Activated CD4-positive, alpha-beta T cell treated with anti-CD3 and anti-CD28 coated beads for 36 hours (primary cell): ENCODE data around the gene KLHL20. TPM values are rescaled to one million over a fixed set of nuclear protein-coding genes. Genes with fewer than 3 reads are reported as not detected.
A peak's percentile ranks its signal among the peaks of the same experiment; 100 is the strongest.
"Not testable (repeated sequence)": the region's sequence is repeated elsewhere in the genome, so short reads cannot be mapped to it uniquely, and the experiment has no call there.

Experiments
- ATAC-seq: fragments of 200-7000 bp; cut with Tn5 transposase; one replicate; pipeline ENCODE4 v1.10.0; 2021; ENCODE audit warnings: mild to moderate bottlenecking, moderate library complexity
- CTCF ChIA-PET: fragments of 350-600 bp; sonication (Branson Sonifier 250); formaldehyde crosslinking; loops from one replicate; lab custom pipeline; 2021; ENCODE audit warnings: antibody characterized with exemption; lab: Charles Lee
- POLR2A ChIA-PET: fragments of 350-600 bp; sonication (Branson Sonifier 250); formaldehyde crosslinking; loops from one replicate; lab custom pipeline; 2021; ENCODE audit warnings: antibody characterized with exemption, inconsistent platforms; lab: Charles Lee
- DNase-seq: peaks from one replicate; pipeline ENCODE4 v3.0.0-alpha.2; 2020
- H3K27ac Mint-ChIP-seq: one replicate; pipeline ENCODE4 v1.8.0; 2021; ENCODE audit warnings: mixed read lengths
- H3K27me3 Mint-ChIP-seq: one replicate; pipeline ENCODE4 v1.8.0; 2021; ENCODE audit warnings: mixed read lengths
- H3K36me3 Mint-ChIP-seq: one replicate; pipeline ENCODE4 v1.8.0; 2021; ENCODE audit warnings: low read depth, mixed read lengths
- H3K4me1 Mint-ChIP-seq: one replicate; pipeline ENCODE4 v1.8.0; 2021; ENCODE audit warnings: mixed read lengths
- H3K4me3 Mint-ChIP-seq: one replicate; pipeline ENCODE4 v1.8.0; 2021; ENCODE audit warnings: mild to moderate bottlenecking, moderate library complexity, mixed read lengths
- H3K9me3 Mint-ChIP-seq: one replicate; pipeline ENCODE4 v1.8.0; 2021; ENCODE audit warnings: low read depth, mixed read lengths
- intact Hi-C, 2 experiments: fragments of 100-400 bp; cut with DNase I in 1 of 2; cut with micrococcal nuclease in 1 of 2; formaldehyde crosslinking; loops; one replicate each; pipeline versions ENCODE4 v1.14.2 to v1.15.1; 2022 to 2024; cut with DNase I, micrococcal nuclease
- total RNA-seq, 2 experiments: library from RNA; stranded (reverse); gene quantifications; one replicate each; pipeline ENCODE4 v1.2.3, GENCODE V29; 2021

Gene KLHL20
- total RNA-seq, 2 experiments from 2014 or later: 11.1 to 14.1 TPM

GRCh38 chr1:173784997-173785396 lies 70.2 kb downstream of the KLHL20 start:
- no peaks in the 10 kb centered on the region for H3K9me3 Mint-ChIP-seq
- H3K4me1 Mint-ChIP-seq: no peaks in the 10 kb centered on the region
- ATAC-seq (no peak), DNase-seq (no peak)
- no peak overlapping the region for H3K4me3 Mint-ChIP-seq
- intact Hi-C loops: no loop called here
- POLR2A ChIA-PET: no interaction called here
- H3K27ac Mint-ChIP-seq: no peak overlapping the region
- H3K27me3 Mint-ChIP-seq: no peaks in the 10 kb centered on the region
- H3K36me3 Mint-ChIP-seq: peaks cover 7% of the 10 kb centered on the region
- CTCF ChIA-PET: interaction anchor here (0.5 to 1.7 kb wide), 2 partner anchors 9 to 360 kb away, joined by 3 to 4 read pairs; no protein-coding TSS in a partner anchor

DNA sequence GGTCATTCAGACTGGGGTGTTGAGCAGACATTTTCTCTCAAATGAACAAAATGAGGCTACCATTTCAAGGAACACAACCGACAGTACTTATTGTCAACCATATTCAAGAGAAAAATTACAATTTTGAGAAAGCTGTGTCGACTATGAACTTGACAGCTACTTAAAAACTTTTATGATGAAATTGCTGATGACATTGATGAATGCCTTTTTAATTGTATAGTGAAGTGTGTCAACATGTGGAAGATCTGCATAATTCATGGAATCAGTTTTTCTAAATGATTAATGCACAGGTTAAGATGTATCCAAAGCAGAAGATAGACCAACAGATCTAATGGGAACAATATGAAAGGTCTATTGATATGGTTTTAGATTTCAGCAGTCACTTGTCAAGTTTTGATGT lies 75.1 kb downstream of the KLHL20 start:
- DNase-seq (no peak), ATAC-seq (no peak)
- intact Hi-C loops: no loop called here
- H3K4me3 Mint-ChIP-seq: no peak overlapping the region
- H3K36me3 Mint-ChIP-seq: peaks cover 7% of the 10 kb centered on the region
- H3K9me3 Mint-ChIP-seq: no peaks in the 10 kb centered on the region
- ChIA-PET POLR2A (interaction anchor here (0.6 kb wide), 1 partner anchor 11 kb away, joined by 3 read pairs; no protein-coding TSS in a partner anchor), CTCF (interaction anchor here (1.0 to 1.3 kb wide), 2 partner anchors 10 to 24 kb away, joined by 3 read pairs; no protein-coding TSS in a partner anchor)
- no peaks in the 10 kb centered on the region for H3K27me3 Mint-ChIP-seq
- H3K27ac Mint-ChIP-seq: no peak overlapping the region
- H3K4me1 Mint-ChIP-seq: no peaks in the 10 kb centered on the region

DNA sequence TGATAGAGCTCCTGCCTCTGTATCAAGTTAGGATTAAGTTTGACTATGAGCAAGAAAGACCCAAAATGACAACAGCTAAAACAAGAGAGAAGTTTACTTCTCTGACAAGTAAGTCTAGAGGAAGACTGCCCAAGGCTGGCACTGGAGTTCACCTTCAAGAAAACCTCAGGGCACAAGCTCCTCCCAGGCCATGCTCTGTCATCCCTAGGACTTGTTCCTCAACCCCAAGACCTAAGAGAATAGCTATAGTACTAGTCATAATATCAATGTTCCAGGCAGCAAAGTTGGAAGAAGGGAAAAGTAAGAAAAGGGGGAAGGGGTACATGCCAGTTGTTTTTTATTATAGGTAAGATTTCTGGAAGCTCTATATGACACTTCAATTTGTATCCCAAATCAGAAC lies 83.3 kb downstream of the KLHL20 start:
- ChIA-PET CTCF (interaction anchor here (1.6 kb wide), 1 partner anchor 18 kb away, joined by 5 read pairs; no protein-coding TSS in a partner anchor), POLR2A (interaction anchor here (0.5 kb wide), 1 partner anchor 103 kb away, joined by 3 read pairs; no protein-coding TSS in a partner anchor)
- H3K27ac Mint-ChIP-seq: no peak overlapping the region
- H3K4me1 Mint-ChIP-seq: no peaks in the 10 kb centered on the region
- intact Hi-C loops: no loop called here
- no peaks in the 10 kb centered on the region for H3K9me3 Mint-ChIP-seq
- H3K4me3 Mint-ChIP-seq: no peak overlapping the region
- DNase-seq (no peak), ATAC-seq (no peak)
- no peaks in the 10 kb centered on the region for H3K27me3 Mint-ChIP-seq
- peaks cover 13% of the 10 kb centered on the region for H3K36me3 Mint-ChIP-seq

DNA sequence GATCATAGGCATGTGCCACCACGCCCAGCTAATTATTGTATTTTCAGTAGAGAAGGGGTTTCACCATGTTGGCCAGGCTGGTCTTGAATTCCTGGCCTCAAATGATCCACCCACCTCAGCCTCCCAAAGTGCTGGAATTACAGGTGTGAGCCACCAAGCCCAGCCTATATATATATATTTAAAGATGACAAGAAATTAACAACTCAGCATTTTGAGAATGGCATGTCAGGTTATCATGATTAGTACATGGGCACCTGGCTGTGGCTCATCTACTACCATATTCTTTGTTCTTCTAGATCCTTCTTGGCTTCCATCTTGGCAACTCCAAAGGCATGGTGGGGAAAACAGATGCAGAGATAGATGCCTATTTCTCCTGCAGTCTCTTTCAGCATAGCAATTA lies 85.2 kb downstream of the KLHL20 start:
- POLR2A ChIA-PET, H3K9me3 Mint-ChIP-seq, H3K4me3 Mint-ChIP-seq, H3K27me3 Mint-ChIP-seq, intact Hi-C loops, H3K27ac Mint-ChIP-seq, DNase-seq, H3K4me1 Mint-ChIP-seq, ATAC-seq: not testable (repeated sequence)
- H3K36me3 Mint-ChIP-seq: peaks cover 25% of the 10 kb centered on the region
- CTCF ChIA-PET: interaction anchor here (0.7 kb wide), 1 partner anchor 105 kb away, joined by 3 read pairs; no protein-coding TSS in a partner anchor

GRCh38 chr1:173802961-173803360 lies 88.2 kb downstream of the KLHL20 start:
- no peak overlapping the region for H3K27ac Mint-ChIP-seq
- H3K4me1 Mint-ChIP-seq: no peaks in the 10 kb centered on the region
- no peak for ATAC-seq
- ChIA-PET CTCF (interaction anchor here (0.6 kb wide), 1 partner anchor 1024 kb away, joined by 3 read pairs; no protein-coding TSS in a partner anchor), POLR2A (no interaction called here)
- intact Hi-C loops: no loop called here
- DNase-seq: no peak
- no peaks in the 10 kb centered on the region for H3K27me3 Mint-ChIP-seq
- H3K9me3 Mint-ChIP-seq: no peaks in the 10 kb centered on the region
- H3K36me3 Mint-ChIP-seq: peaks cover 31% of the 10 kb centered on the region
- H3K4me3 Mint-ChIP-seq: no peak overlapping the region

- peaks cover 54% of the 10 kb centered on the region for H3K36me3 Mint-ChIP-seq
- intact Hi-C loops, CTCF ChIA-PET, H3K27me3 Mint-ChIP-seq, POLR2A ChIA-PET, DNase-seq, ATAC-seq, H3K4me3 Mint-ChIP-seq, H3K9me3 Mint-ChIP-seq, H3K27ac Mint-ChIP-seq: not testable (repeated sequence)
- peaks cover 18% of the 10 kb centered on the region for H3K4me1 Mint-ChIP-seq
These were observed 98.9 kb downstream of the KLHL20 start for GRCh38 chr1:173813654-173814053.

GRCh38 chr1:173818459-173818858 lies 103.7 kb downstream of the KLHL20 start:
- ATAC-seq: no peak
- CTCF ChIA-PET: interaction anchor here (1.4 kb wide), 1 partner anchor 36 kb away, joined by 3 read pairs; no protein-coding TSS in a partner anchor
- H3K4me1 Mint-ChIP-seq: peaks cover 39% of the 10 kb centered on the region
- H3K27ac Mint-ChIP-seq: no peak overlapping the region
- intact Hi-C loops: no loop called here
- DNase-seq: no peak
- no peak overlapping the region for H3K4me3 Mint-ChIP-seq
- H3K9me3 Mint-ChIP-seq: no peaks in the 10 kb centered on the region
- H3K36me3 Mint-ChIP-seq: peaks cover 43% of the 10 kb centered on the region
- no peaks in the 10 kb centered on the region for H3K27me3 Mint-ChIP-seq
- POLR2A ChIA-PET: interaction anchor here (0.8 kb wide), 1 partner anchor 205 kb away, joined by 3 read pairs; no protein-coding TSS in a partner anchor

GRCh38 chr1:173821680-173822079 lies 106.9 kb downstream of the KLHL20 start:
- DNase-seq: no peak
- H3K9me3 Mint-ChIP-seq: no peaks in the 10 kb centered on the region
- H3K27ac Mint-ChIP-seq: no peak overlapping the region
- intact Hi-C loops: loop anchor here in 1 of 2 experiments (5.0 kb wide), 2 partner anchors 1074 to 1181 kb away; no protein-coding TSS in a partner anchor
- CTCF ChIA-PET: interaction anchor here (0.6 to 1.3 kb wide), 3 partner anchors 54 to 344 kb away, joined by 3 to 4 read pairs (median 3); no protein-coding TSS in a partner anchor
- POLR2A ChIA-PET: no interaction called here
- H3K4me1 Mint-ChIP-seq: peaks cover 36% of the 10 kb centered on the region
- H3K36me3 Mint-ChIP-seq: peaks cover 39% of the 10 kb centered on the region
- no peak overlapping the region for H3K4me3 Mint-ChIP-seq
- no peaks in the 10 kb centered on the region for H3K27me3 Mint-ChIP-seq
- no peak for ATAC-seq

GRCh38 chr1:173823781-173824314 lies 109.1 kb downstream of the KLHL20 start:
- ATAC-seq (peak; percentile 40), DNase-seq (no peak)
- intact Hi-C loops: loop anchor here (1.0 to 5.0 kb wide), 13 partner anchors 44 to 1292 kb away; partner anchors contain the start of genes KLHL20 (in 2 of the 2), PRDX6 (in 2 of the 2), ZBTB37 (in 2 of the 2) and RABGAP1L (in 1 of the 2)
- POLR2A ChIA-PET: interaction anchor here (0.6 to 1.5 kb wide), 10 partner anchors 13 to 394 kb away, joined by 3 to 15 read pairs (median 5); partner anchors contain the start of genes GAS5, KLHL20 and ZBTB37
- Mint-ChIP-seq H3K27me3 (no peaks in the 10 kb centered on the region), H3K36me3 (peaks cover 37% of the 10 kb centered on the region), H3K27ac (peak overlapping the region; percentile 99), H3K4me3 (peak overlapping the region; percentile 94), H3K4me1 (peaks cover 52% of the 10 kb centered on the region), H3K9me3 (no peaks in the 10 kb centered on the region)
- CTCF ChIA-PET: interaction anchor here (0.7 to 2.4 kb wide), 6 partner anchors 10 to 394 kb away, joined by 3 to 10 read pairs (median 4); partner anchors contain the start of genes PRDX6 and ZBTB37

DNA sequence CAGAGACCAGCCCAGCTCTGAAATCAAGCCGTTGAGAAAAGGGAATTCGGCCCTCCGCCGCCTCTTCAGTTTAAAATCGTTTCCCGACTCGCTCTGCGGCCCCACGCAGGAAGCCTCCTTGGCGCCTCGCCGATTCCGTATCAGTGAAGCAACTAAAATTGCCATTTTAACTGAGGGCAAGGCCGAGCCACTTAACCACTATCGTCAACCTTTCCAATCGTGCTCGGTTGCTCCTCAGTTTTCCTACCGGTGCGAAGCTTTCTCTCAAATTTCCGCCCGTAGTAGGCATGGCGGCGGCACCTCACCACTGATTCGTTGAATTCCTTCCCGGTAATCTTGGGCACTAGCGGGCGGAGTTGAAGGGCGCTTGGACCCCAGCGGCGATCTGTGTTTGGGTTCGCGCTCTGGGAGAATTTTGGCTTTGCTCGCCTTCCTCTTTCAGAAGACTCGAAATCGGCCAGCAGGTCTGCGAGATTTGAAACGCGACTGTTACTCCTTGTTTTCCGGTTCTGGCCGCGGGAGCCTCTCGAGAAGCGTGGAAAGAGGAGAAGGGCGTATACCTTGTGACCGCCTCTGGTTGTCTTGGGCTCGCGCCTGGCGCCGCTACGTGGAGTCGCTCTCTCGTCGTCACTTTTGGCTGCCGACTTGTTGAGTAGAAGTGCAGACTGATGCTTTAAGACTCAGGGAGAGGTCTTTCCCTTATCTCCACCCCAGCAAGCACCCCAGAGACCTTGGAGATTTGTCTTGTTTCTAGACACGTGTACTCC lies 109.7 kb downstream of the KLHL20 start, which contains the start of the genes CENPL and DARS2:
TSS of gene CENPL (minus strand) at position 569 of the 767 bp plus-strand sequence. CDS start 13,584 bp downstream, outside the sequence.
TSS of gene DARS2 (plus strand) at position 359 of the 767 bp plus-strand sequence. CDS start 557 bp downstream, outside the sequence.
- DNase-seq (peak; percentile 94), ATAC-seq (peak; percentile 86)
- POLR2A ChIA-PET: interaction anchor here (0.6 to 1.5 kb wide), 10 partner anchors 12 to 395 kb away, joined by 3 to 15 read pairs (median 5); partner anchors contain the start of genes GAS5, KLHL20 and ZBTB37
- intact Hi-C loops: loop anchor here (1.0 to 5.0 kb wide), 13 partner anchors 44 to 1292 kb away; partner anchors contain the start of genes KLHL20 (in 2 of the 2), PRDX6 (in 2 of the 2), ZBTB37 (in 2 of the 2) and RABGAP1L (in 1 of the 2)
- Mint-ChIP-seq H3K9me3 (no peaks in the 10 kb centered on the region), H3K27ac (peak within 1 kb of the TSS; percentile 99), H3K27me3 (no peaks in the 10 kb centered on the region), H3K4me1 (peaks cover 55% of the 10 kb centered on the region), H3K4me3 (peak within 1 kb of the TSS; percentile 94), H3K36me3 (peaks cover 39% of the 10 kb centered on the region)
- CTCF ChIA-PET: interaction anchor here (0.6 to 2.4 kb wide), 8 partner anchors 10 to 1080 kb away, joined by 3 to 17 read pairs (median 4); partner anchors contain the start of genes PRDX6 and ZBTB37
